ENCODE data around the gene HERPUD2.

DNA sequence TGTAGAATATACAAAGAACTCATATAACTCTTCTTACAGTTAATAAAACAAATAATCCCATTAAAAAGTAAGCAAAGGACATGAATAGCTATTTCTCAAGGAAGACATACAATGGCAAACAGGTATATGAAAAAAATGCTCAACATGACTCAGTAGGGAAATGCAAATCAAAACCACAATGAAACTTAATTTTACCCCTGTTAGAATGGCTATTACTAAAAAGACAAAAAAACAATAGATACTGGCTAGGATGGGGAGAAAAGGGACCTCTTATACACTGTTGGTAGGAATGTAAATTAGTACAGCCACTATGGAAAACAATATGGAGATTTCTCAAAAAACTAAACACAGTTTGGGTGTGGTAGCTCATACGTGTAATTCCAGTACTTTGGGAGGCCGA lies 37.8 kb downstream of the HERPUD2 start:
- TF ChIP-seq, protein P1, sequence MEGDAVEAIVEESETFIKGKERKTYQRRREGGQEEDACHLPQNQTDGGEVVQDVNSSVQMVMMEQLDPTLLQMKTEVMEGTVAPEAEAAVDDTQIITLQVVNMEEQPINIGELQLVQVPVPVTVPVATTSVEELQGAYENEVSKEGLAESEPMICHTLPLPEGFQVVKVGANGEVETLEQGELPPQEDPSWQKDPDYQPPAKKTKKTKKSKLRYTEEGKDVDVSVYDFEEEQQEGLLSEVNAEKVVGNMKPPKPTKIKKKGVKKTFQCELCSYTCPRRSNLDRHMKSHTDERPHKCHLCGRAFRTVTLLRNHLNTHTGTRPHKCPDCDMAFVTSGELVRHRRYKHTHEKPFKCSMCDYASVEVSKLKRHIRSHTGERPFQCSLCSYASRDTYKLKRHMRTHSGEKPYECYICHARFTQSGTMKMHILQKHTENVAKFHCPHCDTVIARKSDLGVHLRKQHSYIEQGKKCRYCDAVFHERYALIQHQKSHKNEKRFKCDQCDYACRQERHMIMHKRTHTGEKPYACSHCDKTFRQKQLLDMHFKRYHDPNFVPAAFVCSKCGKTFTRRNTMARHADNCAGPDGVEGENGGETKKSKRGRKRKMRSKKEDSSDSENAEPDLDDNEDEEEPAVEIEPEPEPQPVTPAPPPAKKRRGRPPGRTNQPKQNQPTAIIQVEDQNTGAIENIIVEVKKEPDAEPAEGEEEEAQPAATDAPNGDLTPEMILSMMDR (conservative IDR thresholded peaks at IDR 0.05; ENCODE audit: low read depth, low read length) = no peak
- TF ChIP-seq POLR2A (IDR thresholded peaks at IDR 0.05; ENCODE audit: low read depth, low read length) (no peak), RAD21 (IDR thresholded peaks at IDR 0.05; ENCODE audit: low read length) (no peak), MAFK (IDR thresholded peaks at IDR 0.05; ENCODE audit: low read depth, low read length) (no peak), MXI1 (IDR thresholded peaks at IDR 0.05; ENCODE audit: borderline replicate concordance, low read depth, low read length) (no peak), NFE2L2 (IDR thresholded peaks at IDR 0.05; ENCODE audit: low read depth, low read length) (no peak), BHLHE40 (IDR thresholded peaks at IDR 0.05; ENCODE audit: low read depth, low read length) (no peak), RCOR1 (IDR thresholded peaks at IDR 0.05; ENCODE audit: insufficient replicate concordance, low read length) (no peak), FOS (IDR thresholded peaks at IDR 0.05; ENCODE audit: low read depth, low read length) (no peak), SMC3 (IDR thresholded peaks at IDR 0.05; ENCODE audit: low read depth, low read length) (no peak), MAZ (IDR thresholded peaks at IDR 0.05; ENCODE audit: borderline replicate concordance, low read depth, low read length) (no peak)
- TF ChIP-seq, protein P2, sequence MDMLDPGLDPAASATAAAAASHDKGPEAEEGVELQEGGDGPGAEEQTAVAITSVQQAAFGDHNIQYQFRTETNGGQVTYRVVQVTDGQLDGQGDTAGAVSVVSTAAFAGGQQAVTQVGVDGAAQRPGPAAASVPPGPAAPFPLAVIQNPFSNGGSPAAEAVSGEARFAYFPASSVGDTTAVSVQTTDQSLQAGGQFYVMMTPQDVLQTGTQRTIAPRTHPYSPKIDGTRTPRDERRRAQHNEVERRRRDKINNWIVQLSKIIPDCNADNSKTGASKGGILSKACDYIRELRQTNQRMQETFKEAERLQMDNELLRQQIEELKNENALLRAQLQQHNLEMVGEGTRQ (IDR thresholded peaks at IDR 0.05; ENCODE audit: low read depth, low read length) = no peak
- TF ChIP-seq, protein P3, sequence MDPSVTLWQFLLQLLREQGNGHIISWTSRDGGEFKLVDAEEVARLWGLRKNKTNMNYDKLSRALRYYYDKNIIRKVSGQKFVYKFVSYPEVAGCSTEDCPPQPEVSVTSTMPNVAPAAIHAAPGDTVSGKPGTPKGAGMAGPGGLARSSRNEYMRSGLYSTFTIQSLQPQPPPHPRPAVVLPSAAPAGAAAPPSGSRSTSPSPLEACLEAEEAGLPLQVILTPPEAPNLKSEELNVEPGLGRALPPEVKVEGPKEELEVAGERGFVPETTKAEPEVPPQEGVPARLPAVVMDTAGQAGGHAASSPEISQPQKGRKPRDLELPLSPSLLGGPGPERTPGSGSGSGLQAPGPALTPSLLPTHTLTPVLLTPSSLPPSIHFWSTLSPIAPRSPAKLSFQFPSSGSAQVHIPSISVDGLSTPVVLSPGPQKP (IDR thresholded peaks at IDR 0.05; ENCODE audit: borderline replicate concordance, low read depth, low read length) = no peak
